ENCODE data around the gene PLXNA4. TPM values are rescaled to one million over a fixed set of nuclear protein-coding genes. Genes with fewer than 3 reads are reported as not detected.

Gene PLXNA4
- polyA plus RNA-seq, 4 donors: 10.5 to 15.5 (median 12.5) TPM

GRCh38 chr7:132226046-132226956 lies 350.0 kb downstream of the PLXNA4 start:
- DNase-seq (ENCODE audit: low read depth in 4 of 4, low spot score in 2 of 4): no peak

GRCh38 chr7:132225216-132226030 lies 350.8 kb downstream of the PLXNA4 start:
- DNase-seq (ENCODE audit: low read depth in 4 of 4, low spot score in 2 of 4): no peak

- DNase-seq (ENCODE audit: low read depth in 4 of 4, low spot score in 2 of 4): no peak
Observed at GRCh38 chr7:132221356-132221755, 354.9 kb downstream of the PLXNA4 start.

- DNase-seq (ENCODE audit: low read depth in 4 of 4, low spot score in 2 of 4): no peak
Observed at GRCh38 chr7:132220060-132220459, 356.2 kb downstream of the PLXNA4 start.

- DNase-seq (ENCODE audit: low read depth in 4 of 4, low spot score in 2 of 4): no peak
Observed at GRCh38 chr7:132218876-132219275, 357.4 kb downstream of the PLXNA4 start.

GRCh38 chr7:132216847-132217525 lies 359.3 kb downstream of the PLXNA4 start:
- DNase-seq (ENCODE audit: low read depth in 4 of 4, low spot score in 2 of 4): no peak

- no peak for DNase-seq (ENCODE audit: low read depth in 4 of 4, low spot score in 2 of 4)
Observed at GRCh38 chr7:132214452-132214851, 361.8 kb downstream of the PLXNA4 start.

GRCh38 chr7:132213583-132213982 lies 362.7 kb downstream of the PLXNA4 start:
- no peak for DNase-seq (ENCODE audit: low read depth in 4 of 4, low spot score in 2 of 4)

- no peak for DNase-seq (ENCODE audit: low read depth in 4 of 4, low spot score in 2 of 4)
Observed at GRCh38 chr7:132211971-132212370, 364.3 kb downstream of the PLXNA4 start.

- DNase-seq (ENCODE audit: low read depth in 4 of 4, low spot score in 2 of 4): no peak
Observed at GRCh38 chr7:132210821-132211220, 365.4 kb downstream of the PLXNA4 start.

GRCh38 chr7:132207782-132208181 lies 368.5 kb downstream of the PLXNA4 start:
- DNase-seq (ENCODE audit: low read depth in 4 of 4, low spot score in 2 of 4): no peak

- DNase-seq (ENCODE audit: low read depth in 4 of 4, low spot score in 2 of 4): no peak
Observed at GRCh38 chr7:132207211-132207610, 369.1 kb downstream of the PLXNA4 start.

- no peak for DNase-seq (ENCODE audit: low read depth in 4 of 4, low spot score in 2 of 4)
Observed at GRCh38 chr7:132206594-132206993, 369.7 kb downstream of the PLXNA4 start.

GRCh38 chr7:132205509-132205908 lies 370.8 kb downstream of the PLXNA4 start:
- DNase-seq (ENCODE audit: low read depth in 4 of 4, low spot score in 2 of 4): no peak

GRCh38 chr7:132203021-132203420 lies 373.2 kb downstream of the PLXNA4 start:
- DNase-seq (ENCODE audit: low read depth in 4 of 4, low spot score in 2 of 4): no peak

GRCh38 chr7:132202541-132202940 lies 373.7 kb downstream of the PLXNA4 start:
- DNase-seq (ENCODE audit: low read depth in 4 of 4, low spot score in 2 of 4): no peak

GRCh38 chr7:132200141-132200540 lies 376.1 kb downstream of the PLXNA4 start:
- no peak for DNase-seq (ENCODE audit: low read depth in 4 of 4, low spot score in 2 of 4)

GRCh38 chr7:132199626-132200025 lies 376.6 kb downstream of the PLXNA4 start:
- no peak for DNase-seq (ENCODE audit: low read depth in 4 of 4, low spot score in 2 of 4)

GRCh38 chr7:132197772-132198171 lies 378.5 kb downstream of the PLXNA4 start:
- DNase-seq (ENCODE audit: low read depth in 4 of 4, low spot score in 2 of 4): no peak

GRCh38 chr7:132193898-132194297 lies 382.4 kb downstream of the PLXNA4 start:
- DNase-seq (ENCODE audit: low read depth in 4 of 4, low spot score in 2 of 4): no peak

- DNase-seq (ENCODE audit: low read depth in 4 of 4, low spot score in 2 of 4): no peak
Observed at GRCh38 chr7:132192809-132193208, 383.5 kb downstream of the PLXNA4 start.
